Measurements from ENCODE around the gene PIP5K1B.

PIP5K1B gene

GRCh38 chr9:68730570-68731235 lies 25.7 kb downstream of the PIP5K1B start:
- Mint-ChIP-seq H3K27ac (ENCODE audit: low read depth) (no peak overlapping the region), H3K4me3 (no peak overlapping the region), H3K27me3 (peaks cover 57% of the 10 kb centered on the region), H3K36me3 (ENCODE audit: insufficient read depth) (no peaks in the 10 kb centered on the region), H3K9me3 (no peaks in the 10 kb centered on the region), H3K4me1 (no peaks in the 10 kb centered on the region)
- DNase-seq (ENCODE audit: low spot score in 2 of 2) (no peak), ATAC-seq (replicated peaks; ENCODE audit: extremely low read depth, poor library complexity, severe bottlenecking) (no peak)

- Mint-ChIP-seq H3K36me3 (ENCODE audit: insufficient read depth) (no peaks in the 10 kb centered on the region), H3K27me3 (peaks cover 58% of the 10 kb centered on the region), H3K4me3 (no peak overlapping the region), H3K4me1 (no peaks in the 10 kb centered on the region), H3K9me3 (no peaks in the 10 kb centered on the region), H3K27ac (ENCODE audit: low read depth) (no peak overlapping the region)
- DNase-seq (ENCODE audit: low spot score in 2 of 2): no peak
- ATAC-seq (replicated peaks; ENCODE audit: extremely low read depth, poor library complexity, severe bottlenecking): no peak
Observed at GRCh38 chr9:68731857-68732256, 26.8 kb downstream of the PIP5K1B start.

GRCh38 chr9:68732405-68733020 lies 27.5 kb downstream of the PIP5K1B start:
- no peaks in the 10 kb centered on the region for H3K36me3 Mint-ChIP-seq (ENCODE audit: insufficient read depth)
- no peak overlapping the region for H3K4me3 Mint-ChIP-seq
- ATAC-seq (replicated peaks; ENCODE audit: extremely low read depth, poor library complexity, severe bottlenecking) (no peak), DNase-seq (ENCODE audit: low spot score in 2 of 2) (no peak)
- no peaks in the 10 kb centered on the region for H3K9me3 Mint-ChIP-seq
- no peaks in the 10 kb centered on the region for H3K4me1 Mint-ChIP-seq
- H3K27ac Mint-ChIP-seq (ENCODE audit: low read depth): no peak overlapping the region
- H3K27me3 Mint-ChIP-seq: peaks cover 58% of the 10 kb centered on the region

- H3K27me3 Mint-ChIP-seq: peaks cover 56% of the 10 kb centered on the region
- ATAC-seq (replicated peaks; ENCODE audit: extremely low read depth, poor library complexity, severe bottlenecking) (no peak), DNase-seq (ENCODE audit: low spot score in 2 of 2) (no peak)
- no peaks in the 10 kb centered on the region for H3K4me1 Mint-ChIP-seq
- H3K9me3 Mint-ChIP-seq: no peaks in the 10 kb centered on the region
- no peak overlapping the region for H3K27ac Mint-ChIP-seq (ENCODE audit: low read depth)
- H3K36me3 Mint-ChIP-seq (ENCODE audit: insufficient read depth): no peaks in the 10 kb centered on the region
- H3K4me3 Mint-ChIP-seq: no peak overlapping the region
Observed at GRCh38 chr9:68733021-68733405, 28.0 kb downstream of the PIP5K1B start.

- peaks cover 52% of the 10 kb centered on the region for H3K27me3 Mint-ChIP-seq
- DNase-seq (ENCODE audit: low spot score in 2 of 2): no peak
- no peaks in the 10 kb centered on the region for H3K4me1 Mint-ChIP-seq
- no peaks in the 10 kb centered on the region for H3K36me3 Mint-ChIP-seq (ENCODE audit: insufficient read depth)
- H3K9me3 Mint-ChIP-seq: no peaks in the 10 kb centered on the region
- ATAC-seq (replicated peaks; ENCODE audit: extremely low read depth, poor library complexity, severe bottlenecking): no peak
- H3K27ac Mint-ChIP-seq (ENCODE audit: low read depth): no peak overlapping the region
- H3K4me3 Mint-ChIP-seq: no peak overlapping the region
Observed at GRCh38 chr9:68738358-68738757, 33.3 kb downstream of the PIP5K1B start.

GRCh38 chr9:68739621-68740174 lies 34.7 kb downstream of the PIP5K1B start:
- Mint-ChIP-seq H3K9me3 (no peaks in the 10 kb centered on the region), H3K27ac (ENCODE audit: low read depth) (no peak overlapping the region), H3K27me3 (peaks cover 42% of the 10 kb centered on the region), H3K4me1 (no peaks in the 10 kb centered on the region), H3K36me3 (ENCODE audit: insufficient read depth) (no peaks in the 10 kb centered on the region), H3K4me3 (no peak overlapping the region)
- DNase-seq (ENCODE audit: low spot score in 2 of 2) (no peak), ATAC-seq (replicated peaks; ENCODE audit: extremely low read depth, poor library complexity, severe bottlenecking) (no peak)

- no peaks in the 10 kb centered on the region for H3K9me3 Mint-ChIP-seq
- no peak overlapping the region for H3K4me3 Mint-ChIP-seq
- H3K27ac Mint-ChIP-seq (ENCODE audit: low read depth): no peak overlapping the region
- H3K36me3 Mint-ChIP-seq (ENCODE audit: insufficient read depth): no peaks in the 10 kb centered on the region
- ATAC-seq (replicated peaks; ENCODE audit: extremely low read depth, poor library complexity, severe bottlenecking) (no peak), DNase-seq (ENCODE audit: low spot score in 2 of 2) (no peak)
- no peaks in the 10 kb centered on the region for H3K4me1 Mint-ChIP-seq
- peaks cover 36% of the 10 kb centered on the region for H3K27me3 Mint-ChIP-seq
Observed at GRCh38 chr9:68740561-68740960, 35.5 kb downstream of the PIP5K1B start.

- ATAC-seq (replicated peaks; ENCODE audit: extremely low read depth, poor library complexity, severe bottlenecking) (no peak), DNase-seq (ENCODE audit: low spot score in 2 of 2) (no peak)
- H3K4me1 Mint-ChIP-seq: no peaks in the 10 kb centered on the region
- no peak overlapping the region for H3K27ac Mint-ChIP-seq (ENCODE audit: low read depth)
- no peak overlapping the region for H3K4me3 Mint-ChIP-seq
- H3K27me3 Mint-ChIP-seq: peaks cover 29% of the 10 kb centered on the region
- no peaks in the 10 kb centered on the region for H3K36me3 Mint-ChIP-seq (ENCODE audit: insufficient read depth)
- H3K9me3 Mint-ChIP-seq: no peaks in the 10 kb centered on the region
Observed at GRCh38 chr9:68741234-68741633, 36.2 kb downstream of the PIP5K1B start.

- Mint-ChIP-seq H3K36me3 (ENCODE audit: insufficient read depth) (no peaks in the 10 kb centered on the region), H3K4me3 (no peak overlapping the region), H3K27ac (ENCODE audit: low read depth) (no peak overlapping the region), H3K4me1 (no peaks in the 10 kb centered on the region), H3K9me3 (no peaks in the 10 kb centered on the region), H3K27me3 (peaks cover 27% of the 10 kb centered on the region)
- DNase-seq (ENCODE audit: low spot score in 2 of 2): no peak
- no peak for ATAC-seq (replicated peaks; ENCODE audit: extremely low read depth, poor library complexity, severe bottlenecking)
Observed at GRCh38 chr9:68741704-68742332, 36.8 kb downstream of the PIP5K1B start.

GRCh38 chr9:68742333-68742730 lies 37.3 kb downstream of the PIP5K1B start:
- Mint-ChIP-seq H3K27me3 (peaks cover 22% of the 10 kb centered on the region), H3K27ac (ENCODE audit: low read depth) (no peak overlapping the region), H3K4me1 (no peaks in the 10 kb centered on the region), H3K9me3 (no peaks in the 10 kb centered on the region), H3K36me3 (ENCODE audit: insufficient read depth) (no peaks in the 10 kb centered on the region), H3K4me3 (no peak overlapping the region)
- ATAC-seq (replicated peaks; ENCODE audit: extremely low read depth, poor library complexity, severe bottlenecking): no peak
- DNase-seq (ENCODE audit: low spot score in 2 of 2): no peak

- Mint-ChIP-seq H3K4me3 (no peak overlapping the region), H3K4me1 (no peaks in the 10 kb centered on the region), H3K9me3 (no peaks in the 10 kb centered on the region), H3K36me3 (ENCODE audit: insufficient read depth) (no peaks in the 10 kb centered on the region), H3K27me3 (peaks cover 9% of the 10 kb centered on the region), H3K27ac (ENCODE audit: low read depth) (no peak overlapping the region)
- no peak for ATAC-seq (replicated peaks; ENCODE audit: extremely low read depth, poor library complexity, severe bottlenecking)
- no peak for DNase-seq (ENCODE audit: low spot score in 2 of 2)
Observed at GRCh38 chr9:68744426-68744825, 39.4 kb downstream of the PIP5K1B start.

- H3K9me3 Mint-ChIP-seq: no peaks in the 10 kb centered on the region
- peaks cover 10% of the 10 kb centered on the region for H3K27me3 Mint-ChIP-seq
- no peaks in the 10 kb centered on the region for H3K4me1 Mint-ChIP-seq
- H3K27ac Mint-ChIP-seq (ENCODE audit: low read depth): no peak overlapping the region
- no peak for DNase-seq (ENCODE audit: low spot score in 2 of 2)
- no peak for ATAC-seq (replicated peaks; ENCODE audit: extremely low read depth, poor library complexity, severe bottlenecking)
- no peak overlapping the region for H3K4me3 Mint-ChIP-seq
- H3K36me3 Mint-ChIP-seq (ENCODE audit: insufficient read depth): no peaks in the 10 kb centered on the region
Observed at GRCh38 chr9:68746525-68746924, 41.5 kb downstream of the PIP5K1B start.

GRCh38 chr9:68747043-68747533 lies 42.0 kb downstream of the PIP5K1B start:
- Mint-ChIP-seq H3K27me3 (peaks cover 10% of the 10 kb centered on the region), H3K4me3 (no peak overlapping the region), H3K27ac (ENCODE audit: low read depth) (no peak overlapping the region), H3K36me3 (ENCODE audit: insufficient read depth) (no peaks in the 10 kb centered on the region), H3K4me1 (no peaks in the 10 kb centered on the region), H3K9me3 (no peaks in the 10 kb centered on the region)
- no peak for ATAC-seq (replicated peaks; ENCODE audit: extremely low read depth, poor library complexity, severe bottlenecking)
- no peak for DNase-seq (ENCODE audit: low spot score in 2 of 2)

Measured in central memory CD8-positive, alpha-beta T cell (primary cell).